H1 (cell line): Measurements from ENCODE around the gene TRAF3IP1.

Experiments used
- CTCF ChIP-seq, 3 experiments: IDR thresholded peaks; 1 replicate in 2 of 3; 2 replicates in 1 of 3; pipeline versions ENCODE4 v1.5.1 to v1.6.1; 2011; ENCODE audit warnings: low read length in 3 of 3, mild to moderate bottlenecking in 3 of 3, inconsistent platforms in 2 of 3, low read depth in 1 of 3, moderate library complexity in 1 of 3; ENCODE audit not compliant: insufficient read depth in 1 of 3; ENCODE audit errors: control extremely low read depth in 1 of 3
- JUND ChIP-seq: IDR thresholded peaks from 2 replicates; pipeline ENCODE4 v1.6.1; 2011; ENCODE audit warnings: mild to moderate bottlenecking, improper control_type of control experiment, low read length
- POLR2A ChIP-seq, 2 experiments: IDR thresholded peaks; 1 replicate in 1 of 2; 2 replicates in 1 of 2; pipeline ENCODE4 v1.6.1; 2011; ENCODE audit warnings: low read depth in 2 of 2, low read length in 2 of 2, mild to moderate bottlenecking in 2 of 2; ENCODE audit errors: control extremely low read depth in 1 of 2
- POLR2AphosphoS5 ChIP-seq: IDR thresholded peaks from 2 replicates; pipeline ENCODE4 v1.6.1; 2011; ENCODE audit warnings: low read depth, low read length
- RFX5 ChIP-seq: IDR thresholded peaks from 2 replicates; pipeline ENCODE4 v1.6.1; 2011; ENCODE audit warnings: low read depth, low read length, improper control_type of control experiment, borderline replicate concordance
- TCF12 ChIP-seq: IDR thresholded peaks from 2 replicates; pipeline ENCODE4 v1.6.1; 2011; ENCODE audit warnings: low read depth, mild to moderate bottlenecking, low read length
- TF ChIP-seq, protein P1 (sequence below): IDR thresholded peaks from 2 replicates; pipeline ENCODE4 v1.6.1; 2011; ENCODE audit warnings: low read length, improper control_type of control experiment

- no peak for TF ChIP-seq CTCF (IDR thresholded peaks at IDR 0.05; ENCODE audit: control extremely low read depth in 1 of 3, insufficient read depth in 1 of 3, low read depth in 1 of 3, low read length in 3 of 3)
- no peak for TF ChIP-seq TCF12
- TF ChIP-seq JUND, result no peak
- TF ChIP-seq RFX5, result no peak
- no peak for TF ChIP-seq POLR2AphosphoS5
- no peak for TF ChIP-seq POLR2A (IDR thresholded peaks at IDR 0.05; ENCODE audit: control extremely low read depth in 1 of 2, low read depth in 2 of 2, low read length in 2 of 2)
- TF ChIP-seq, protein P1, sequence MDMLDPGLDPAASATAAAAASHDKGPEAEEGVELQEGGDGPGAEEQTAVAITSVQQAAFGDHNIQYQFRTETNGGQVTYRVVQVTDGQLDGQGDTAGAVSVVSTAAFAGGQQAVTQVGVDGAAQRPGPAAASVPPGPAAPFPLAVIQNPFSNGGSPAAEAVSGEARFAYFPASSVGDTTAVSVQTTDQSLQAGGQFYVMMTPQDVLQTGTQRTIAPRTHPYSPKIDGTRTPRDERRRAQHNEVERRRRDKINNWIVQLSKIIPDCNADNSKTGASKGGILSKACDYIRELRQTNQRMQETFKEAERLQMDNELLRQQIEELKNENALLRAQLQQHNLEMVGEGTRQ, result no peak
Observed at GRCh38 chr2:238346544-238346943, 26.2 kb downstream of the TRAF3IP1 start.
